GM19238 (cell line): Measurements from ENCODE around the gene GALNT11.
"Not testable (repeated sequence)": the region's sequence is repeated elsewhere in the genome, so short reads cannot be mapped to it uniquely, and the experiment has no call there.

Experiments used
- DNase-seq: peaks from one replicate; pipeline ENCODE4 v3.0.0; 2011; ENCODE audit warnings: low spot score; ENCODE audit not compliant: insufficient read length

The GALNT11 gene

GRCh38 chr7:152025077-152025936 lies at the start of gene GALNT11:
Gene GALNT11 (plus strand): TSS chr7:152025674. CDS start chr7:152094228, 68,554 bp downstream.
- peak; percentile 81 for DNase-seq

GRCh38 chr7:151978616-151979015 lies 46.9 kb upstream of the GALNT11 start:
- DNase-seq, result no peak

GRCh38 chr7:151981223-151981622 lies 44.3 kb upstream of the GALNT11 start:
- DNase-seq, result no peak

- DNase-seq, result no peak
Measured at GRCh38 chr7:151982806-151983205, 42.7 kb upstream of the GALNT11 start.

GRCh38 chr7:151984612-151985011 lies 40.9 kb upstream of the GALNT11 start:
- DNase-seq, result no peak

- no peak for DNase-seq
Measured at GRCh38 chr7:151987748-151988529, 37.5 kb upstream of the GALNT11 start.

GRCh38 chr7:151992375-151992774 lies 33.1 kb upstream of the GALNT11 start:
- no peak for DNase-seq

DNA sequence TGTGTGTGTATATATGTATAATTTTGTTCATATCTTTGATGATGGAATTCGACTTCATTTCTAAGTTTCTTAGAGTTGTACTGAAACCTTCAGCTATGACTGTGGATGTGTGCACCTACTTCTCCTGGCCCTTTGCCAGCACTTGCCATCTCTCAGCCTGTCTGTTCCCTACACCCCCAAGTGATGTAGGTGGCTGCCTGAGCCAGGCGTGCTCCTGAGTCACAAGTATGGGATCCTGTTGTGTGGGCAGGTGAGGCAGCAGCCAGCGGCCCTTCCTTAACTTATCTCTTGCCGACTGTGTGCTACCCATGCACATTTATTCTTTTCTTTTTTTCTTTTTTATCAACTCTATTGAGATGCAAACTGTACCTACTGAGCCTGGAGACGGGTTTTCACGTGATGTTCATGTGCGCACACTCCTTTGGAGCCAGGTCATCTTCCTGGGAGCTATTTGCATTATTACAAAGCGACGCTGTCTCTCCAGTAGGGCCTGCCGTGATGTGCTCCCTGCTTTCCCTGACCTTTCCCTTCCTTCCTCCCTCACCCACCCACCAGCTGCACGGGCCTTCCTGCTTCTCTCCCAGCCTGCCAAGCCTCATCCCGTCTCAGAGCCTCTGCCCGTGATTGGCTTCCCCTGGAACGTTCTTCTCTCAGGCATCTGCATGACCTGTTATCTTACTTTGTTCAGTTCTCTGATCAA lies 31.3 kb upstream of the GALNT11 start:
- no peak for DNase-seq

DNA sequence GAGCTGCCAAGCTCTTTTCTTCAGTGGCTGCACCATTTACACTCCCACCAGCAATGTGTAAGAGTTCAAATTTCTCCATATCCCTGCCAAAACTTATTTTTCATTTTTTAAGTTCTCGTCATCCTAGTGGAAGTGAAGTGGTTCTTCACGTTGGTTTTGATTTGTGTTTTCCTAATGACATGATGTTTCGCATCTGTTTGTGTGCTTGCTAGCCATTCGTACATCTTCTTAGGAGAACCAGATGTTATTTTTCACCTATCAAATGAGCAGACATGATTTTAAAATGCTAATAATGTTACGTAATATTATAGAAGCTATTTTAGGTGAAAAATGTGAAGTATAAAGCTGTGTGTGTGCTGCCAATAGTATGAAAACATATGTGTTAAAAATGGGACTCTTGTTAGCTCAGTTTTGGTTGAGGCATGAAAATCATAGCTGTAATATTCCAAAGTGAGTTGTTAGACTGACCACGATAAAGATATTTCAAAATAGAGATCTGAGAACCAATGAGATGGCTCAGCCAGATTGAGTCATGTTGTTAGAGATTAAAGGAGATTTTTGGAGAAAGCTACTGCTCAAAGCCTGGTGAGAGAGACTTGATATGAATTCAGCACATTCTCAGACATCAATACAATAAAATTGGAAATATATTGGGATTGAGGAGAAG lies 25.9 kb upstream of the GALNT11 start:
- DNase-seq, result no peak

DNA sequence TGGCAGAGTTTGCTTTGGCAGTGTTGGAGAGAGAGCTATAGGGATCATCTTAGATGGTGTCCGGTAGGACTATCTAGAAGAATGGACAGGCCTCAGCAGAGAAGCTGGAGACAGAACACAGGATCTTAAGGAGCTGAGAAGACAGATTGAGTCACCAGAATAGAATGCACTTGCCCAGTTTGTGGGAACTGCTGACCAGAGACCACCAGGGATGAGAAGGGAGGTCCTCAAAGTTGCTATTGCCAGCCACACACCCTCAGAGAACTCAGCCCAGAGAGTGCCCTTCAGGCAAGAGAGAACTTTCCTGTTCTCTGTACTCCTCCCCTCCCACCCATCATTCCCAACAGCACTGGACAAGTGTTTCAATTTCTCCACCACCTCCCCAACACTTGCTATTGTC lies 25.3 kb upstream of the GALNT11 start:
- no peak for DNase-seq

- DNase-seq, result no peak
Measured at GRCh38 chr7:152006336-152006735, 19.1 kb upstream of the GALNT11 start.

DNA sequence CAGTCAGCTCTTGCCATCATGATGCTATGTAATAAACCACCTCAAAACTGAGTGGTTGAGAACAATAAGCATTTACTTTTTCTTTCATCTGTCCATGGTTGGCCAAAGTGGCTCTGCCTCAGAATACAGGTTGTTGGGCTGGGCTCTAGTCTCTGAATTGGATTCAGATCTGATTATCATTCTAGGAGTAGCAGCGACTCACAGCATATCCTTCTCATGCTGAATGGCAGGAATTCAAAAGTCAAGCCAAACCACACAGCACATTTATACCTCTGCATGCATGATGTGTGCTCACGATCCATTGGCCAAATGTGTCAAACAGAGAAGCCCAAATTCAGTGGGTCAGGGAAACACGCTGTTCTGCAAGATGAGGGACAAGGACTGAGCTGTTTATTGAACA lies 13.6 kb upstream of the GALNT11 start:
- DNase-seq, result no peak

DNA sequence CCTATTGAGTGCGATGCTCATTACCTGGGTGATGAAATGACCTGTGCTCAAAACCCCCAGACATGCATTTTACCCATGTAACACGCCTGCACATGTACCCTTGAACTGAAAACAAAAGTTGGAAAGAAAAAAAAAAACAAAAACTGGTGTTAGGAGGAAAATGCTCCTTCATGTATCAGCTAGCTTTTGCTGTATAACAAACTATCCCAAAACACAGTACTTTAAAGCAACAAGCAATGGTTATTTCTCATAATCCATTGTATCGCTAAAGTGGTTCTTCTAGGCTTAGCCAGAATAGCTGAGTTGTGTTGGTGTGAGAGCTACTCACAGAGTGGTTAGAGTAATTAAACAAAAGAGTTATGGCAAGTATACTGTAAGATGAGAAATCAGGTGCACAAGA lies 12.2 kb upstream of the GALNT11 start:
- no peak for DNase-seq

GRCh38 chr7:152013974-152014373 lies 11.5 kb upstream of the GALNT11 start:
- no peak for DNase-seq

DNA sequence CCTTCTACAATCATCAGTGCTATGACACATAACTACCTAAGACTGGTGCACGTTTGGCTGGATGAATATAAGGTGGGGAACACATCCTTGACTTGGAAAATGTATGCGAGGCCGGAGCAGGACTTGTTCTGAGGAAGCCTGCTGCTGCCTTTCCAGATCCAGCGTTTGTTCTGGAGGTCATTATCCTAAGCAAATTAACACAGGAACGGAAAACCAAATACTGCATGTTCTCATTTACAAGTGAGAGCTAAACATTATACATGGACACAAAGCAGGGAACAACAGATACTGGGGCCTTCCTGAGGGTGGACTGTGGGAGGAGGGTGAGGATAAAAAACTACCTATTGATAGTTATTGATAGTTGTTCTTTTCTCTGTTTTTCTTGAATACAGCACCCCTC lies 10.8 kb upstream of the GALNT11 start:
- no peak for DNase-seq

DNA sequence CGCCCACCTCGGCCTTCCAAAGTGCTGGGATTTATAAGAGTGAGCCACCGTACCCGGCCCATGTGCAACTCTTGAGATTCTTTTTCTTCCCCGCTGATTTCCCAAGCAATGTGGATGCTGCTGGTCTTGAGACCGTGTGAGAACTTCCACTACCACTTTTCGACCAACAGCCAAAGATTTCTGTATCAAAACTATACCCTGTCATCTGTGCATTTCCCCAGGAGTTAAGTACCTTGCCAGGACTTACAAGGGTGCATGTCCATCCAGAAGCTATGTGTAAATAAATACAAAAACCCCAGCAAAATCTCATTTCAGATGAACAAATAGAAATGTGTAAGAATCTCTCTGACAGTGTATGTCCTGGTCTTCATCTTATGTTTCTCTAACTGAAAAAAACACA lies 9.9 kb upstream of the GALNT11 start:
- no peak for DNase-seq

- DNase-seq, result no peak
Measured at GRCh38 chr7:152016947-152017346, 8.5 kb upstream of the GALNT11 start.

- DNase-seq, result not testable (repeated sequence)
Measured at GRCh38 chr7:152017683-152018082, 7.8 kb upstream of the GALNT11 start.

- not testable (repeated sequence) for DNase-seq
Measured at GRCh38 chr7:152021740-152022139, 3.7 kb upstream of the GALNT11 start.

DNA sequence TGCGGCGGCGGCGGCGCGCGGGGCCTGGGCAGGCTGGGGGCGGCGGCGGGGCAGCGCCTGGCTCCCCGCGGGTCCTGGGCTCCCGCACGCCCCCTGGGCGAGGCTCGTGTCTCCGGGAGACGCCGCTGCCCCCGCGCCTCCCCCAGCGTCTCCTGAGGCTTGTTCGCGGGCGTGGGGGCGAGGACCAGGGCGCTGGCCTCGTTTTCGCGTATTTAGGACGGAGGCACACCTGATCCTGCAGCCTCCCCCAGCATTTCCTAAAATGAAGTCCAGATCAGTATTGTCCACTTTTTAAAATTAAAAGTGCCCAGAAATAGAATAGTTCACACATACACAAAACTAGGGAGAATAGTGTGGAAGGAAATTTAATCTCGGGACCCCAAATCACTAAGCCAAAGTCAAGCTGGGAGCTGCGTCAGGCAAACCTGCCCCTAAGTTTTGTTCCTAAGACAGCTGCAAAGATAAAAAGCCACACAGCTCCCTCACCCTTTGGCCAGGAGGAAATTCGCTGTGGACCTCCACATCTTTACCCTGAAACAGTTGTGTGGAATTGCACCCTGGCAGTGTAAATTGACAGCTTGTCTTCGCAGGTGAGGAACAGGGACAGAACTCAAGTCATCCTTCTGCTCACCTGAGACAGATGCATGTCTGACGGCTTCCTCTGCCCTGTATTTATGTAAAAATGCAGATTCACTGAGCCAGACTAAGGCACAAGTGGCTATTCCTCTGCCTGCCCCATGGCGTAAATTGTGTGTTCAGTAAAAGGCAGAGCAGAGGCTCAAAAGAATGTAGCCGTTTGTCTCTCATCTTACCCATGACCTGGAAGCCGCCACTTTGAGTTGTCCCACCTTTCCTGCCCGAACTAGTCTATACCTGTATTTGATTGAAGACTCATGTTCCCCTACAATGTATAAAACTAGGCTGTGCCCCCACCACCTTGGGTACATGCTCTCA lies 740 bp downstream of the GALNT11 start:
- DNase-seq, result no peak
